GM23338 (cell line): ENCODE data around the gene PDSS2. TPM values are rescaled to one million over a fixed set of nuclear protein-coding genes. Genes with fewer than 3 reads are reported as not detected.

Source experiments
- ATAC-seq: fragments of 200-7000 bp; cut with Tn5 transposase; 3 replicates; pipeline ENCODE4 v1.9.1; 2020
- DNase-seq: peaks from one replicate; pipeline ENCODE4 v3.0.0-alpha.2; 2015; ENCODE audit warnings: low spot score
- H2AFZ ChIP-seq: fragments of 200-600 bp; sonication (generic); 2 replicates; pipeline ENCODE4 v1.8.0; 2016; ENCODE audit warnings: antibody characterized with exemption, mild to moderate bottlenecking, moderate library complexity
- H3F3A ChIP-seq: fragments of 200-600 bp; sonication (generic); replicated peaks from 2 replicates; pipeline ENCODE4 v1.8.0; 2017; ENCODE audit warnings: antibody characterized with exemption, mixed run types, low read depth
- H3K27ac ChIP-seq: fragments of 200-600 bp; sonication (generic); 2 replicates; pipeline ENCODE4 v1.6.1; 2016; ENCODE audit warnings: low read depth
- H3K27me3 ChIP-seq: fragments of 200-600 bp; sonication (generic); 2 replicates; pipeline ENCODE4 v1.8.0; 2016; ENCODE audit warnings: mild to moderate bottlenecking, mixed run types, moderate library complexity; ENCODE audit not compliant: insufficient read depth
- H3K36me3 ChIP-seq: fragments of 200-600 bp; sonication (generic); 2 replicates; pipeline ENCODE4 v1.8.0; 2016; ENCODE audit warnings: mild to moderate bottlenecking; ENCODE audit not compliant: insufficient read depth
- H3K4me1 ChIP-seq: fragments of 200-600 bp; sonication (generic); 2 replicates; pipeline ENCODE4 v1.8.0; 2016; ENCODE audit warnings: mild to moderate bottlenecking, moderate library complexity; ENCODE audit not compliant: insufficient read depth
- H3K4me2 ChIP-seq: fragments of 200-600 bp; sonication (generic); 2 replicates; pipeline ENCODE4 v1.7.1; 2017; ENCODE audit warnings: mixed run types
- H3K4me3 ChIP-seq: fragments of 200-600 bp; sonication (generic); 2 replicates; pipeline ENCODE4 v1.6.1; 2016; ENCODE audit warnings: mixed run types
- H3K79me2 ChIP-seq: fragments of 200-600 bp; sonication (generic); replicated peaks from 2 replicates; pipeline ENCODE4 v1.8.0; 2017; ENCODE audit warnings: mild to moderate bottlenecking; ENCODE audit not compliant: insufficient read depth
- H3K9me2 ChIP-seq: fragments of 200-600 bp; sonication (generic); 2 replicates; pipeline ENCODE4 v1.8.0; 2017; ENCODE audit not compliant: insufficient read depth
- H4K20me1 ChIP-seq: fragments of 200-600 bp; sonication (generic); replicated peaks from 2 replicates; pipeline ENCODE4 v1.8.0; 2017; ENCODE audit warnings: mild to moderate bottlenecking; ENCODE audit not compliant: insufficient read depth
- H3K27ac Mint-ChIP-seq: 2 replicates; pipeline ENCODE4 v1.8.0; 2020; ENCODE audit warnings: inconsistent platforms, mild to moderate bottlenecking, moderate library complexity, mixed read lengths
- H3K27me3 Mint-ChIP-seq: 3 replicates; pipeline ENCODE4 v1.8.0; 2022; ENCODE audit warnings: low read depth, mild to moderate bottlenecking, moderate library complexity, mixed read lengths, inconsistent platforms; ENCODE audit not compliant: insufficient read depth, poor library complexity
- H3K36me3 Mint-ChIP-seq: 3 replicates; pipeline ENCODE4 v1.8.0; 2021; ENCODE audit warnings: low read depth, mild to moderate bottlenecking, inconsistent platforms, moderate library complexity, mixed read lengths
- H3K4me1 Mint-ChIP-seq: 3 replicates; pipeline ENCODE4 v1.8.0; 2020; ENCODE audit warnings: mild to moderate bottlenecking, inconsistent platforms, mixed read lengths
- H3K4me3 Mint-ChIP-seq: 3 replicates; pipeline ENCODE4 v1.8.0; 2021; ENCODE audit warnings: moderate library complexity, mild to moderate bottlenecking, inconsistent platforms, mixed read lengths
- H3K9me3 Mint-ChIP-seq: 3 replicates; pipeline ENCODE4 v1.8.0; 2020; ENCODE audit warnings: moderate library complexity, mild to moderate bottlenecking, inconsistent platforms, mixed read lengths
- CREB1 ChIP-seq: fragments of 250-450 bp; sonication (Bioruptor Pico); IDR thresholded peaks from 2 replicates; pipeline ENCODE4 v1.5.0; 2020; ENCODE audit warnings: low read depth, mild to moderate bottlenecking, moderate library complexity
- EZH2 ChIP-seq: fragments of 200-600 bp; sonication (generic); IDR thresholded peaks from one replicate; pipeline ENCODE4 v1.8.0; 2017; ENCODE audit warnings: antibody characterized with exemption, mild to moderate bottlenecking, low read depth; ENCODE audit not compliant: unreplicated experiment
- JUNB ChIP-seq: IDR thresholded peaks from one replicate; pipeline ENCODE4 v1.6.1; 2016; ENCODE audit warnings: antibody characterized with exemption; ENCODE audit not compliant: unreplicated experiment
- NANOG ChIP-seq: IDR thresholded peaks from 2 replicates; pipeline ENCODE4 v1.6.1; 2016; ENCODE audit warnings: antibody characterized with exemption, borderline replicate concordance
- STAT1 ChIP-seq: IDR thresholded peaks from one replicate; pipeline ENCODE4 v1.6.1; 2016; ENCODE audit warnings: antibody characterized with exemption; ENCODE audit not compliant: unreplicated experiment
- ZNF114 ChIP-seq: fragments of 250-450 bp; sonication (Bioruptor Pico); IDR thresholded peaks from 2 replicates; pipeline ENCODE4 v1.5.0; 2020; ENCODE audit warnings: mild to moderate bottlenecking, moderate library complexity
- ZNF331 ChIP-seq: fragments of 250-450 bp; sonication (Bioruptor Pico); IDR thresholded peaks from 2 replicates; pipeline ENCODE4 v1.5.0; 2020; ENCODE audit warnings: low read depth, mild to moderate bottlenecking, moderate library complexity
- polyA plus RNA-seq: library from polyadenylated mRNA; unstranded; fragments of >200 nt; fragmentation: Nextera tagmentation; extraction: Ambion mirVana; gene quantifications from 2 replicates; pipeline ENCODE4 v1.2.1, GENCODE V29; 2016
- total RNA-seq: library from RNA; depleted of rRNA; stranded (reverse); fragments of >200 nt; shearing (Covaris generic); gene quantifications from 2 replicates; pipeline ENCODE4 v1.2.3, GENCODE V29; 2014
- TF ChIP-seq, protein P1 (sequence below): fragments of 250-450 bp; sonication (Bioruptor Pico); IDR thresholded peaks from 2 replicates; pipeline ENCODE4 v1.5.0; 2020; ENCODE audit warnings: mild to moderate bottlenecking, moderate library complexity
- TF ChIP-seq, protein P2 (sequence below): IDR thresholded peaks from one replicate; pipeline ENCODE4 v1.6.1; 2018; ENCODE audit warnings: antibody characterized with exemption; ENCODE audit not compliant: unreplicated experiment

Gene PDSS2
- total and polyA plus RNA-seq, 2 experiments from 2014 or later = 7.3 to 16.7 TPM

DNA sequence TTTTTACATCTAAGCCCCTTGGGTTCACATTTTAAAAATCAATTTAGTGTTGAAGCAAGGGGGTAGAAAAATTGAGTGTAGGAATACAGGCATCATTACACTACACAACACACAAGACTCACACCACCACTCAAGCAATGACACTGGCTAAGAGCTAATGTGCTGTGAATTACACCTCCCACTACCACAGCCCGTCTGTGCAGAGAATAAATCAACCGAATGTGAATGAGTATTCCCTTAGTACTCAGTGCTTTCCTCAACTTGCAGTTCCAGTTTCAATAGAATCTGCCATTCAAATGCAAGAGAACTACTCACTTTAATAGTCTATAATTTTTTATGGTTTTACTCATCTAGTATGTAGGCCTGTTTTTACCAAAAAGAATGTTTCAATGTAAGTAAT is 114.4 kb downstream of the PDSS2 start:
- Histone ChIP-seq H3K9me2 (no peaks in the 10 kb centered on the region), H4K20me1 (no peaks in the 10 kb centered on the region), H3K4me2 (no peak overlapping the region), H2AFZ (no peak overlapping the region), H3K27me3 (no peaks in the 10 kb centered on the region), H3F3A (no peaks in the 10 kb centered on the region), H3K36me3 (no peaks in the 10 kb centered on the region), H3K79me2 (no peaks in the 10 kb centered on the region), H3K4me1 (no peaks in the 10 kb centered on the region; the same call in 1 of the 2 replicates), H3K27ac (no peak overlapping the region), H3K4me3 (no peak overlapping the region)
- TF ChIP-seq, protein P1, sequence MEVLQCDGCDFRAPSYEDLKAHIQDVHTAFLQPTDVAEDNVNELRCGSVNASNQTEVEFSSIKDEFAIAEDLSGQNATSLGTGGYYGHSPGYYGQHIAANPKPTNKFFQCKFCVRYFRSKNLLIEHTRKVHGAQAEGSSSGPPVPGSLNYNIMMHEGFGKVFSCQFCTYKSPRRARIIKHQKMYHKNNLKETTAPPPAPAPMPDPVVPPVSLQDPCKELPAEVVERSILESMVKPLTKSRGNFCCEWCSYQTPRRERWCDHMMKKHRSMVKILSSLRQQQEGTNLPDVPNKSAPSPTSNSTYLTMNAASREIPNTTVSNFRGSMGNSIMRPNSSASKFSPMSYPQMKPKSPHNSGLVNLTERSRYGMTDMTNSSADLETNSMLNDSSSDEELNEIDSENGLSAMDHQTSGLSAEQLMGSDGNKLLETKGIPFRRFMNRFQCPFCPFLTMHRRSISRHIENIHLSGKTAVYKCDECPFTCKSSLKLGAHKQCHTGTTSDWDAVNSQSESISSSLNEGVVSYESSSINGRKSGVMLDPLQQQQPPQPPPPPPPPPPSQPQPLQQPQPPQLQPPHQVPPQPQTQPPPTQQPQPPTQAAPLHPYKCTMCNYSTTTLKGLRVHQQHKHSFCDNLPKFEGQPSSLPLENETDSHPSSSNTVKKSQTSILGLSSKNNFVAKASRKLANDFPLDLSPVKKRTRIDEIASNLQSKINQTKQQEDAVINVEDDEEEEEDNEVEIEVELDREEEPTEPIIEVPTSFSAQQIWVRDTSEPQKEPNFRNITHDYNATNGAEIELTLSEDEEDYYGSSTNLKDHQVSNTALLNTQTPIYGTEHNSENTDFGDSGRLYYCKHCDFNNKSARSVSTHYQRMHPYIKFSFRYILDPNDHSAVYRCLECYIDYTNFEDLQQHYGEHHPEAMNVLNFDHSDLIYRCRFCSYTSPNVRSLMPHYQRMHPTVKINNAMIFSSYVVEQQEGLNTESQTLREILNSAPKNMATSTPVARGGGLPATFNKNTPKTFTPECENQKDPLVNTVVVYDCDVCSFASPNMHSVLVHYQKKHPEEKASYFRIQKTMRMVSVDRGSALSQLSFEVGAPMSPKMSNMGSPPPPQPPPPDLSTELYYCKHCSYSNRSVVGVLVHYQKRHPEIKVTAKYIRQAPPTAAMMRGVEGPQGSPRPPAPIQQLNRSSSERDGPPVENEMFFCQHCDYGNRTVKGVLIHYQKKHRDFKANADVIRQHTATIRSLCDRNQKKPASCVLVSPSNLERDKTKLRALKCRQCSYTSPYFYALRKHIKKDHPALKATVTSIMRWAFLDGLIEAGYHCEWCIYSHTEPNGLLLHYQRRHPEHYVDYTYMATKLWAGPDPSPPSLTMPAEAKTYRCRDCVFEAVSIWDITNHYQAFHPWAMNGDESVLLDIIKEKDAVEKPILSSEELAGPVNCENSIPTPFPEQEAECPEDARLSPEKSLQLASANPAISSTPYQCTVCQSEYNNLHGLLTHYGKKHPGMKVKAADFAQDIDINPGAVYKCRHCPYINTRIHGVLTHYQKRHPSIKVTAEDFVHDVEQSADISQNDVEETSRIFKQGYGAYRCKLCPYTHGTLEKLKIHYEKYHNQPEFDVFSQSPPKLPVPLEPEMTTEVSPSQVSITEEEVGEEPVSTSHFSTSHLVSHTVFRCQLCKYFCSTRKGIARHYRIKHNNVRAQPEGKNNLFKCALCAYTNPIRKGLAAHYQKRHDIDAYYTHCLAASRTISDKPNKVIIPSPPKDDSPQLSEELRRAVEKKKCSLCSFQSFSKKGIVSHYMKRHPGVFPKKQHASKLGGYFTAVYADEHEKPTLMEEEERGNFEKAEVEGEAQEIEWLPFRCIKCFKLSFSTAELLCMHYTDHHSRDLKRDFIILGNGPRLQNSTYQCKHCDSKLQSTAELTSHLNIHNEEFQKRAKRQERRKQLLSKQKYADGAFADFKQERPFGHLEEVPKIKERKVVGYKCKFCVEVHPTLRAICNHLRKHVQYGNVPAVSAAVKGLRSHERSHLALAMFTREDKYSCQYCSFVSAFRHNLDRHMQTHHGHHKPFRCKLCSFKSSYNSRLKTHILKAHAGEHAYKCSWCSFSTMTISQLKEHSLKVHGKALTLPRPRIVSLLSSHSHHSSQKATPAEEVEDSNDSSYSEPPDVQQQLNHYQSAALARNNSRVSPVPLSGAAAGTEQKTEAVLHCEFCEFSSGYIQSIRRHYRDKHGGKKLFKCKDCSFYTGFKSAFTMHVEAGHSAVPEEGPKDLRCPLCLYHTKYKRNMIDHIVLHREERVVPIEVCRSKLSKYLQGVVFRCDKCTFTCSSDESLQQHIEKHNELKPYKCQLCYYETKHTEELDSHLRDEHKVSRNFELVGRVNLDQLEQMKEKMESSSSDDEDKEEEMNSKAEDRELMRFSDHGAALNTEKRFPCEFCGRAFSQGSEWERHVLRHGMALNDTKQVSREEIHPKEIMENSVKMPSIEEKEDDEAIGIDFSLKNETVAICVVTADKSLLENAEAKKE = no peak
- TF ChIP-seq JUNB (no peak), NANOG (no peak)
- no peak for ATAC-seq
- no peaks in the 10 kb centered on the region for H3K9me3 Mint-ChIP-seq
- H3K36me3 Mint-ChIP-seq = no peaks in the 10 kb centered on the region
- no peak overlapping the region for H3K27ac Mint-ChIP-seq
- peaks cover 4% of the 10 kb centered on the region for H3K27me3 Mint-ChIP-seq
- H3K4me1 Mint-ChIP-seq = peaks cover 10% of the 10 kb centered on the region; the same call in 2 of the 3 replicates
- no peak overlapping the region for H3K4me3 Mint-ChIP-seq
- DNase-seq = no peak

DNA sequence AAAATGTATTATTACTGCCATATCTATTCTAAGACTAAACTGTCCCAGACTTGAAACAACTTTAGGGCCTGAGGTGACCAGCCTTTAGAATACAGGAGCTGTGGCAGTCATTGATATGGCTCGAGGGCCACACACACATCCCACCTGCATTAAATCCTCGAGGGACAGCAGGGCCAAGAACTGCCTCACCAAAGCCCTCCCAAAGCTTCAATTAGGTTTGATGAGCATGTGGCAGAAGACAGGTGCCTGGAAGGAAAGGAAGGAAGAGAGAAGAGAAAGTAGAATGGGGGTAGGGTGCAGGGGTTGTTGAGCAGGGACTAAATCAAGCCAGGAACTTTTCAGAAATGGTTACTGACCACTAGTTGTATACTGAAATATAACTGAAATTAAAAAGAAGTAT is 115.0 kb downstream of the PDSS2 start:
- no peaks in the 10 kb centered on the region for H3K9me3 Mint-ChIP-seq
- Histone ChIP-seq H3K4me2 (no peak overlapping the region), H3K36me3 (no peaks in the 10 kb centered on the region), H2AFZ (no peak overlapping the region), H4K20me1 (no peaks in the 10 kb centered on the region), H3F3A (no peaks in the 10 kb centered on the region), H3K9me2 (no peaks in the 10 kb centered on the region), H3K4me3 (no peak overlapping the region), H3K27me3 (no peaks in the 10 kb centered on the region), H3K4me1 (no peaks in the 10 kb centered on the region; the same call in 1 of the 2 replicates), H3K27ac (no peak overlapping the region), H3K79me2 (no peaks in the 10 kb centered on the region)
- H3K27ac Mint-ChIP-seq = no peak overlapping the region
- ATAC-seq (no peak), DNase-seq (no peak)
- TF ChIP-seq CREB1 (no peak), NANOG (no peak), JUNB (no peak), ZNF331 (CRISPR knock-in tag) (no peak), ZNF114 (CRISPR knock-in tag) (no peak), EZH2 (no peak), STAT1 (no peak)
- TF ChIP-seq, protein P2, sequence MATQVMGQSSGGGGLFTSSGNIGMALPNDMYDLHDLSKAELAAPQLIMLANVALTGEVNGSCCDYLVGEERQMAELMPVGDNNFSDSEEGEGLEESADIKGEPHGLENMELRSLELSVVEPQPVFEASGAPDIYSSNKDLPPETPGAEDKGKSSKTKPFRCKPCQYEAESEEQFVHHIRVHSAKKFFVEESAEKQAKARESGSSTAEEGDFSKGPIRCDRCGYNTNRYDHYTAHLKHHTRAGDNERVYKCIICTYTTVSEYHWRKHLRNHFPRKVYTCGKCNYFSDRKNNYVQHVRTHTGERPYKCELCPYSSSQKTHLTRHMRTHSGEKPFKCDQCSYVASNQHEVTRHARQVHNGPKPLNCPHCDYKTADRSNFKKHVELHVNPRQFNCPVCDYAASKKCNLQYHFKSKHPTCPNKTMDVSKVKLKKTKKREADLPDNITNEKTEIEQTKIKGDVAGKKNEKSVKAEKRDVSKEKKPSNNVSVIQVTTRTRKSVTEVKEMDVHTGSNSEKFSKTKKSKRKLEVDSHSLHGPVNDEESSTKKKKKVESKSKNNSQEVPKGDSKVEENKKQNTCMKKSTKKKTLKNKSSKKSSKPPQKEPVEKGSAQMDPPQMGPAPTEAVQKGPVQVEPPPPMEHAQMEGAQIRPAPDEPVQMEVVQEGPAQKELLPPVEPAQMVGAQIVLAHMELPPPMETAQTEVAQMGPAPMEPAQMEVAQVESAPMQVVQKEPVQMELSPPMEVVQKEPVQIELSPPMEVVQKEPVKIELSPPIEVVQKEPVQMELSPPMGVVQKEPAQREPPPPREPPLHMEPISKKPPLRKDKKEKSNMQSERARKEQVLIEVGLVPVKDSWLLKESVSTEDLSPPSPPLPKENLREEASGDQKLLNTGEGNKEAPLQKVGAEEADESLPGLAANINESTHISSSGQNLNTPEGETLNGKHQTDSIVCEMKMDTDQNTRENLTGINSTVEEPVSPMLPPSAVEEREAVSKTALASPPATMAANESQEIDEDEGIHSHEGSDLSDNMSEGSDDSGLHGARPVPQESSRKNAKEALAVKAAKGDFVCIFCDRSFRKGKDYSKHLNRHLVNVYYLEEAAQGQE = no peak
- H3K36me3 Mint-ChIP-seq = no peaks in the 10 kb centered on the region
- H3K4me3 Mint-ChIP-seq = no peak overlapping the region
- peaks cover 10% of the 10 kb centered on the region; the same call in 2 of the 3 replicates for H3K4me1 Mint-ChIP-seq
- H3K27me3 Mint-ChIP-seq = peaks cover 2% of the 10 kb centered on the region
